NOMO-1 (cell line): ENCODE results near the gene TNFRSF13B.
"Not testable (repeated sequence)": the region's sequence is repeated elsewhere in the genome, so short reads cannot be mapped to it uniquely, and the experiment has no call there.

Experiments used
- DNase-seq, 2 experiments: peaks; one replicate each; lab custom pipeline; 2025; ENCODE audit not compliant: unreplicated experiment in 2 of 2; lab: John Stamatoyannopoulos, UW

Gene TNFRSF13B

DNA sequence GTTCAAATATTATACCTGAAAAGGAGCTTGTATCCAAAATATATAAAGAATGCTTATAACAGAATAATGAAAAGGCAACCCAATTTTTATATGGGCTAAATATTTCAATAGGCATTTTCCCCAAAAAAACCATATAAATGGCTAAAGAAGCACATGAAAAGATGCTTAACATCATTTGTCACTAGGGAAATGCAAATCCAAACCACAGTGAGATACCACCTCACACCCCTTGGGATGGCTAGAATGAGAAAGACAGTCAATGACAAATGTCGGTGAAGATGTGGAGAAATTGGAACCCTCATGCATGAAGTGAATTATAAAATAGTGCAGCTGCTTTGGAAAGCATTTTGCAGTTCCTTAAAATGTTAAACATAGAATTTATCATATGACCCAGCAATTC, 3.1 kb downstream of the TNFRSF13B start:
- DNase-seq, result no peak

DNA sequence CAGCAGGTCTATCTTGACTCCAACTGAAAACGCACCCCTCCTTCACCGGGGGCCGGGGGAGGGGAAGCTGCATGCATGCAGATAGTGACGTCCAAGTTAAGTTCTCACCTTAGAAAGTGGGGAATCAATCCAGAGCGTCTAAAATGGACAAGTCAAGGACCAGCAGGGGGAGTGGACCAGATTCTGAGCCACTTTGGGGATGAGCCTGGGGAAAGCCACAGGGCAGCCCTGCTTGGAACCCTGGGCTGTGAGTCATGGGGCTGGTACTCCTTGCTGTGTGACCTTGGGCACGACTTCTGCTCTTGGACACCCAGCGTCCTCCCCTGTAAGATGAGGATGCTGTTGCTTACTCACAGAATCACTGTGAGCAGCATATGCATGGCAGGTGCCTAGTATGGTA, 9.1 kb downstream of the TNFRSF13B start:
- DNase-seq, result no peak

DNA sequence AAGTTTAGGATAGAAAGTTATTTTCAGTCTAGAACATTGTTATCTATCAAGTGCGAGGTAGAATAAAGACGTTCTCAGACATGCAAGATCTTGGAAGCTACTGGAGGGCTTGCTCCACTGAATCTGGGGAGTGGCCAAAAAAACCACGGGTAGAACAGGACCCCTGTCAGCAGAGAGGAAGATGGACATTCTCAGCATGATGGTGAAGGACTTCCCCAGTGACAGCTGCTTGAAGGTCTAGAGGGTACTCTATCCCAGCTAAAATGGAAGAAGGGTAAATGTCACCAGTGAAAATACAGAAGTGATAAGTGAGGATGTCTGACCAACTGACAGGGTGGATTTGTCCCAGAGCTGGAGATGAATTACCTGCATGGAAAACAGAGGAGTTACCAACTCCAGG, 10.1 kb downstream of the TNFRSF13B start:
- DNase-seq, result no peak

DNA sequence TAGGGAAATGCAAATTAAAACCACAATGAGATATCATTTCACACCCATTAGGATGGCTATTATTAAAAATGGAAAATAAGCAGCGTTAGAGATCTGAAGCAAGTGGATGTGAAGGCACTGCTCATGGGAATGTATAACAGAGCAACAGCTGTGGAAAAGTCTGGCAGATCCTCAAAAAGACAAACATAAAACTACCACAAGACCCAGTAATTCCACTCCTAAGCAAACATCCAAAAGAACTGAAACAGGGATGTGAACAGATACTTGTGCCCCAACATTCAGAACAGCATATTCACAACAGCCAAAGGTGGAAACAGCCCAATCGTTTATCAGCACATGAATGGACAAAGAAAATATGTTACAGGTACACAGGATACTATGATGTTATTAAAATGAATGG, 10.9 kb downstream of the TNFRSF13B start:
- not testable (repeated sequence) for DNase-seq

DNA sequence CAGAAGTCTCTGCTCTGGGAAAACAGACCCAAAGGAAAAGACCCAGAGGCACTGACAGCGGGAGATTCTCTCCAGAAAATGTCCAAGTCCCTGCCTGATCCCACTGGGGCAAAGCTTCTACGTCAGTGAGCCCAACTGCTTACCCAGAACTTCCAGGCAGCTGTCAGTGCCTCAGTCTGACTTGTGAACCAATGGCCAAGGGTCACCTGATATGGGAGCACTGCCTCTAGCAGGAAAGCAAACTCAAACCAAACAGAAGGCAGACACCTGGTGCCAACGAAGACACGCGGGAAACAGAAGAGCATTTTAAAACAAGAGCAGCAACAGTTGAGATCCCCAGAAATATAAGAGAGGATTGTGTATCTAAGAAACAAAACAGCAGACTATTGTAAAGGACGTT, 16.9 kb downstream of the TNFRSF13B start:
- not testable (repeated sequence) for DNase-seq

DNA sequence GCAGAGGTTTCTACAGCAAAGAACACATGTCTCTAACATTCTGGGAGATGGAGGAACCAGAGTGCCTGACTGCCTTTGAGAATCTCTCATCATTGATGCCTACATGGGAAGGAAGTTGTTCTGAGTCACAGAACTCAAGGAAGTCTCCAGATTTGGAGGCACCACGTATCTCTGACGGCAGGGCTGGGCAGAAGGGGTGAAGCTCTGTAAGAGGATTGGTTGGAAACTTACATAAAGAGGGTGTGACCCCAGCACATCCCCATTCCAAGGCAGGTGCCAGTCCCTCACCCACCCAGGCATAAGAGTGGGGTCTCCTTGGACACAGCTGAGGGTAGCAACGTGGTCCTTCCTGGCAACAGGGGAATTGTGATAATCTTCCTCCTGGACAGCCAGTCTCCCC, 17.4 kb downstream of the TNFRSF13B start:
- no peak for DNase-seq

DNA sequence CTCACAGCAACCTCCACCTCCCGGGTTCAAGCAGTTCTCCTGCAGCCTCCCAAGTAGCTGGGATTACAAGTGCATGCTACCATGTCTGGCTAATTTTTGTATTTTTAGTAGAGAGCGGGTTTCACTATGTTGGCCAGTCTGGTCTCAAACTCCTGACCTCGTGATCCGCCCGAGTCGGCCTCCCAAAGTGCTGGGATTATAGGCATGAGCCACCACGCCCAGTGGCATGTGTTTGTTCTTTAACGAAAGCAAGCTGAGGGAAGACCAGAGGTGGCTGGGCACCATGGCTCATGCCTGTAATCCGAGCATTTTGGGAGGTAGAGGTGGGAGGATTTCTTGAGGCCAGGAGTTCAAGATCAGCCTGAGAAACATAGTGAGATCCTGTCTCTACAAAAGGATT, 18.1 kb downstream of the TNFRSF13B start:
- DNase-seq, result no peak

DNA sequence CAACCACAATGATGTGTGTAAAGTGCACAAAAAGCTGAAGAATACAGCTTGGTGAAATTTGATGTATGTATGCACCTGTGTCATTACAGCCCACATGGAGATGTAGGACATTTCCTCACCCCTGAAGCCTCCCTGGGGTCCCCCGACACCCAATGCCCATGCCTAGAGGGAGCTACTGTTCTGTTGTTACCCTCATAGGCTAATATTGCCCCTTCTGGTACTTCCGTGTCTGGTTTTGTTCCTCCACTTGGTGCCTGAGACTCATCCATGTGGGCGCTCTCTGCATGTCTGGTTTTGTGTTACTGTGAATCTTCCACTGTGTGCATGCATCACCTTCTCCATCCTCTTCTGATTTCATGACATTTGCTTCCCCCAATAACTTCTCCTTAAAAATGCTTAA, 18.6 kb downstream of the TNFRSF13B start:
- DNase-seq, result no peak

DNA sequence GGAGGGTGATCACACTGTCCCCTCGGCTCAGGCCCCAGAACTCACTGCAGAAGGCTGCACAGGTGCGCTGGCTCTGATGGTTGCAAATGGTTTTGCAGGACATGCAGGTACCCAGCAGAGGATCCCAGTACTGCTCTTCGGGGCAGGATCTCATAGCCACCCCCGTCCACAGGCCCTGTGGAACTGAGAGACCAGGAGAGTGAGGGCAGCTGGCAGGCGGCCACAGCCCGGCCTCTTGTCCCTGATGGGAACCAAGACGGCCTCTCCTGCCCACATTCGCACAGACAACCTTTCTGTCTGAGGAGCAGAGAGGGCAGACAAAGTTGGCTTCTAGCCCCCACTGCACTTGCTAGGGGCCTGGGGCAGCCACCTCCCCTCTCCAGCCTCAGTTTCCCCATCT, 19.5 kb downstream of the TNFRSF13B start:
- no peak for DNase-seq

DNA sequence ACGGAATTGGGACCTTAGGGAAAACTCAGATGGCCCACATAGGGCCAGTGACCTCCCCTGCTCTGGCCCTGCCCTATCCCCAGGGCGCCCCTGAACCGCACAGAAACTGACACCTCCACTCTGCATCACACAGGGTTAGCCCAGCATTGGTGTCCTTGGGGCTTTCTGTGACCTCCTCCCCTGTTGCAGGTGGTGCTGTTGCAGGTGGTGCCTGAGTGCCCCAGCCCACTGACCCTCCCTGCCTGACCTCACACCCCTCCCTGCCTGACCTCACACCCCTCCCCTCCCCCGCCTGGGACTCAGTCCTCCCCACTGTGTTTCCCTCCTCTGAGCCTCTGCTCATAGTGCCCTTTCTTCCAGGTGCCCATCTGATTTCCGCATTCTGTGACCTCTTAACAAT, 21.4 kb downstream of the TNFRSF13B start:
- no peak for DNase-seq

DNA sequence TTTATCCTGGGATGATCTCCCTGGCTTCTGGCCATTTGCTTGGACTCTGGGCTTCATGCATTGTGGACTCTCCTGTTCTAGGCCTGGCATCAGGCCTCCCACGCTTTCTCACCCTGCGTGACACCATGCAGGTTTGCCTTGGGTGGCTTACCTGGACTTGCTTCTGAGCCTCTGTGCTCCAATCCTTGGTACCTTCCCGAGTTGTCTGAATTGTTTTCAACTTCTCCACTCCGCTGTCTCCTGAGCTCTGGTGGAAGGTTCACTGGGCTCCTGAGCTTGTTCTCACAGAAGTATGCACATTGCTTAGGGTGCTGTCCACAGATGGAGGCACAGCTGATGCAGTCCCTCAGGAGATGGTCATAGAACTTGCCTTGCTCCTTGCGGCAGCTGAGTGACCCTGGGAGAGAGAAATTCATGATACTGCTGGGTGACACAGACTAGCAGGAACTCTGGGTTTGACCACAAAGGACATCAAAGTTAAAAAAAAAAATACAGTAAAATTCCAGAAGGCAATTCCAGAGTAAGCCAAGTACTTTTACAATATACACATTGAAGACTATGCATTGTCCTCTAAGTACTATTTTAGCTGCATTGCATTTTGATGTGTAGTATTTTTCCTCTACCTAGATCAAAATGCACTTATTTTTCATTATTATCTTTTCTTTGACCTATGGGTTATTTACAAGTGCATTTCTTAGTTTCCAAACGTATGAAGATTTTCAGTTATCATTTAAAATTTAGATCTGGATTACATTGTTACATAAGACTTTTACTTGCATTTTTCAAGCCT, 23.1 kb downstream of the TNFRSF13B start:
- no peak for DNase-seq

DNA sequence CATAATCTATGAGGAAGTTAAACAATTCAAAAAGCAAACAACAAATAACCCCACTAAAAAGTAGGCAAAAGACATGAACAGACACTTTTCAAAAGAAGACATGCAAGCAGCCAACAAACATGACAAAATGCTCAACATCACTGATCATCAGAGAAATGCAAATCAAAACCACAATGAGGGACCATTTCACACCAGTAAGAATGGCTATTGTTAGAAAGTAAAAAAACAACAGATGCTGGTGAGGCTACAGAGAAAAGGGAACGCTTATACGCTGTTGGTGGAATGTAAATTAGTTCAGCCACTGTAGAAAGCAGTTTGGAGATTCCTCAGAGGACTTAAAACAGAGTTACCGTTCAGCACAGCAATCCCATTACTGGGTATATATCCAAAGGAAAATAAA, 24.4 kb downstream of the TNFRSF13B start:
- no peak for DNase-seq

DNA sequence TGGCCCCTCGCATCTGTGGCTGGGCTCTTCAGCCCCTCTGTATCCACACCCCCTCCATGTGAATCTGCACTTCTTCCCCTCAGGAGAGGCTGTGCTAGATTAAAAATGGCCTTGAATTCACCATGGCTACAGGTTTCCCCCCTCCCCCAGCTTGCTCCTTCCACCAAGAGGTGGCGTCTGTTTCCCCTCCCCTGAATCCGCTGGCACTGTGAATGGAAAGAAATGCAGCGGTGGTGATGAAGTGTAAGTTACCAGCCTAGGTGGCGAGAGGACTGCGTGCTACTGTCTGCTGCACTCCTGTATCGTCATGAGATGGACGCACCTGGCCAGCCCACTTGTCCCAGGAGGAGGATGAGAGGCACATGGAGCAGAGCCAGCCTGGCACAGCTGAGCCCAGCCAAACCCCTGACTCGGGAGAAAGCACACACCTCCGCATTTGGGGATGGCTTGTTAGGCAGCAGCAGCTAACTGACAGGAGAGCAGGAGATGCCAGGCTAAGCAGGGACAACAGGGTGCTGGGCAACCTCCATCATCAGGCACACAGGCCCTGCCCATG, 26.2 kb downstream of the TNFRSF13B start:
- no peak for DNase-seq

DNA sequence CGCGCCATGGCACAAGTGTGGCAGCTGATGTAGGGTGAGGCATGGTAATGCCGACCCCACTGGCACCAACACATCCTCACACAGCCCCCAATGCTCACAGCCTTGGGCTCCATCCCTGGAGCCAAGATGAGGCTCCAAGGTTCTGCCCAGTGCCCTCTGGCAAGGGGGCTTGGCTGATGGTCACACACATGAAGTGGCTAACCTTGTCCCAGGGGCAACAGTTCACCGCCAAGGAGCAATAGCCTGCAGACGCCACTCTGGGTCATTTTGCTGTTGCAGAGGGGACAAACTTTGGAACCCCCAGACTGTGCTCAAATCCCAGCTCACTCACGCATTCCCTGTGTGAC, 26.8 kb downstream of the TNFRSF13B start:
- no peak for DNase-seq

DNA sequence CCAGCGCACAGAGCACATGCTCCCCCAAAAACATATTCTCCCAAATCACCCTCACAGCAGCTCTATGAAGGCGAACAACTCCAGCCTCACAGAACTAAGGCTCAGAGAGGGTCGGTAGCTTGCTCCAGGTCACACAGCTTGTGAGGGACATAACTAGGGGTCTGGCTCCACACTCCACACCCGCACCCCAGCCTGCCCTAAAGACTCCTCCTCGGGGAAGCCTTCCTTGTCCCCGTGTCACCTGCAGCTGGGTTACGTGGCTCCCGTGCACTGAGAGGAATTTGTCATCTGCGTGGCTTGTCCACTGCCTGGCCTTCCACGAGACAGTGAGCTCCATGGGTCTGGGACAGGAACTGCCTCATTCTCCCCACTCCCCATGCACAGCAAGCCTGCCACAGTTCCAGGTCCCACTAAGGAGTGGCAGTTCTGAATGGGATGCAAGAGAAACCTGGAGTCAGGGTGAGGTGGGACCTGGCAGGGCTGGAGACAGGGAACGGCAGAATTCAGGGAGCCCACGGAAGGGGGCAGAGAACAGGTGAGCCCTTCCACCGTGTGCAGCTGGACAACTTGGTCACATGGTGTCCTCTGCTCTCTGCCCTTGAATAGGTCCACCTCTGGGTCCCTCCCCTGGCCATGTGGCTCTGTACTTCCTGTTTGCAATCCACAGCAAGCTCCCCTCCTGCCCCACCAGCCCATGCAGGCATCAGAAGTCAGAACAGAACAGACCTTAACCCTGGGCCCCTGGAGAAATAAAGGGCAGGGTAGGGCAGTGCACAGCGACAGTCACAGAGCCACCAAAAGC, 27.4 kb downstream of the TNFRSF13B start:
- DNase-seq, result no peak

DNA sequence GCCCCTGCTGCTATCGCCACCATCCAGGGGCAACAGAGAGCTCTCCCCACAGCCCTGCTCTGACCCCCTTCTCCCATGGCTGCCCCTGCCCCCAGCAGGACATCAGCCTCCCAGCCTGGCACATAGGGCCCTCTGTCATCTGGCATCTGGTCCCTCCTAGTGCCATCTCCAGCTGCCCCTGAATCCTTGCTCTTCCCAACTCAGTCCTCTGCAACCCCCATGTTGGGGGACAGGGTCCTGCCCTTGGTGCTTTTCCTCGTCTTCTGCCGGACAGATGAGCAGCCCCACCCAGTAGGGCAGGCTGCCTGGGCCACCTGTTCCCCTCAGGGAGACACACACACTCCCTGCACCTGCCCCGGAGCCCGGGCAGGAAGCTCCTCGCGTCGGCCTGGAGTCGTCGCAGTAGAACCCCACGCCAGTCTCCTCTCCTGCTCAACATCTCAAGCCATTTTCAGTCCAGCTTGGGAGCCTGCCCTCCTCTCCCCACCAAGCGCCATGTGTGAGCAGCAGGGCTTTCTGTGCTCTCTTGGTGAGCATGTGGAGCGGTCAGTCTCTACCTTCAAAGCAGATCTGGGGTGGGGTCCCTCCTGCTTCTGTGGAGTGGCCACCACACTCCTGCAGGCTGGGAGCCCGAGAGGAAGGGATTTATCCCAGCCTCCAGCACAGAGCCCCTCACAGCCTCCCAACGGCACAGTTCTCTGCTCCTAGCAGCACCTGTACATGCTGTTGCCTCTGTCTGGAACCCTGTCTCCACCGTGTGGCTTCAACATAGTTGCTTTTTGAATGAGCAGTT, 28.2 kb downstream of the TNFRSF13B start:
- no peak for DNase-seq

DNA sequence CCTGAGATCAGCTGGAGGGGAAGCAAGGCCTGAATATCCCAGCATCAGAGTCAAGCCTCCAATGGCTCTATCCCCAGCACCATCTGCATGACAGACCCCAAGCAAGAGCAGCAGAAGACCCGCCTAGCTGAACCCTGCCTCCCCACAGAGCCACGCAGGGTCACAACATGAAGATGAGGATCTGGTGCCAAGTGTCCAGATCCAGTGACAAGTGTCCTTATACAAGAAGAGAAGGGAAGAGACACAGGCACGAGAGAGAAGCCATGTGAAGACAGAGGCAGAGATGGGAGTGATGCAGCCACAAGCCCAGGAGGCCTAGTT, 28.9 kb downstream of the TNFRSF13B start:
- DNase-seq, result no peak

DNA sequence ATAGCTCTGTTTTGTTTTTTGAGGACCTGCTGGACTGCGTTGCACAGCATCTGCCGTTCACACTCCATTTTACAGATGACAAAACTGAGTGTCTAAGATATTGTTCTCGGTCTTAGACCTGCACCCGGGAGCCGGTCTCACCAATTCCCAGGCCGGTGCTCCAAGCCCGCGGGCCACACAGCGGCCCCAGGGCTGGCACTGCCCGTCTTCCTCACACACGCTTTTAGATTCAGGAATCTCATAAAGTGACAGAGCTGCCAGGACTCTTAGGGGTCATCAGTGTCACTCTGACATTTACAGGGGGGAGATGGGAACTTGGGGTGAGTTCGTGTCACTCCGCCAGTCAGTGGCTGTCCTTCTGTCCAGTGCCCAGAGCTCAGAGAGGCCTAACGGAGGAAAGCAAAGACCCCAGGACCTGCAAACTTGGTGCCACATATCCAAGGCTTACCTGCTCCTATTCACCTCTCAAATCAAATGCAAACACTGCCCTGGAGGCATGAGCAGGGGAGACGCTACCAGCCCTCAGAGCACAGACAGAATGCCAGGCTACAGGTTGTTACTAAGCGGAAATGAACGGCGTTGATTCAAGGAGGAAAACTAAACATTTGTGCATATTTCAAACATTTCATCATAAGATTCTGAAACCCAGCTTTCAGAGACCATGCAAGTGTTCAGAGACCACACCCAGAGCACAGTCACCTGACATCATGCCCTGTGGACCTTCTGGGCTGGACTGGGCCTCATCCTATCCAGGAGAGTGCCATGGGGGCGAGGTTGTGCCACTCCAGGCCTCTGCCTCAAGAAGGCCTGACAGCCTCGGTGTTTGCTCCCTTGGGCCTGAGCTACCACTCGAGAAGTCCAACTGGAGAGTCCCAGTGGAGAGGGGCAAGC, 29.5 kb downstream of the TNFRSF13B start:
- no peak for DNase-seq

DNA sequence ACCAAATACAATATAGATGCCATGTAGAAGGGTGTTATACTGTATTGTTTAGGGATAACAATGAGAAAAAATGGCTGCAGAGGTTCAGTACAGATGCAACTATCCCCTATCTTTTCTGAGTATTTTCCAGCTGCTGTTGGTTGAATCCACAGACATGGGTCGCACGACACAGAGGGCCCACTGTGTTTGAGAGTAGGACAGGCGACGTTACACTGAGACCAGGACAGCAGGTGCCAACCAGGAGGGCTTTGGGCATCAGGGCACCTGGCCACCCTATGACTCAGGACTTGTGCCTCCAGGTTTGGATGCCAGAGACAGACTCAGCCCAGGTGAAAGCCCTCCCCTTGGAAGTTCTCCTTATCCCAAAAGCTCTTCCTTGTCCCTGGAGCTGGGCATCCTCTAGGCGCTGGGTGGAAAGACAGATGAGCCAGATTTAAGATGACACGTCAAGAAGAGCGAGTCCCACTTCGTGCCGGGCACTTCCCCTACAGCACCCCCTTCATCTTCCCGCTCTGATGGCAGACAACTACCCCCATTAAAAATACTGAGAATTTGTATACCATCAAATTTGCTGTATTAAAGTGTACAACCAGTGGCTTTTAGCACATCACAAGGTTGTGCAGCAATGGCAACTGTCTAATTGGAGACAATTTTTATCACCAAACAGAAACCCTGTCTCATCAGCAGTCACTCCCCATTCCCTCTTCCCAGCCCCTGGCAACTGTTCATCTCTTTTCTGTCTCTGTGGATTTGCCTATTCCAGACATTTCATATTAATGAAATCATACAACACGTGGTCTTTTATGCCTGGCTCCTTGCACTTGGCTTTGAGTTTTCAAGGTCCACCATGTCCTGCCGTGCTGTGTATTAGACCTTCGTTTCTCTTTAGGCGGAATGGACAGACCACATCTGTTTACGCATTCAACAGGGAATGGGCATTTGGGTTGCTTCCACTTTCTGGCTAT, 30.6 kb downstream of the TNFRSF13B start:
- DNase-seq, result no peak
